Panc1 (cell line): ENCODE data around the gene PARD3. TPM values are rescaled to one million over a fixed set of nuclear protein-coding genes. Genes with fewer than 3 reads are reported as not detected.

Experiments used
- ATAC-seq: fragments of 200-7000 bp; cut with Tn5 transposase; 2 replicates; pipeline ENCODE4 v1.9.1; 2020; ENCODE audit warnings: mild to moderate bottlenecking, moderate library complexity
- BruUV-seq: library from RNA; stranded (reverse); fragments of 400-500 nt; replicated peaks from 2 replicates; lab custom pipeline; 2021; lab: Mats Ljungman, UMichigan
- CTCF ChIA-PET: fragments of 300-600 bp; sonication (Branson Sonifier 250); formaldehyde crosslinking; loops from one replicate; lab custom pipeline; 2022; ENCODE audit warnings: antibody characterized with exemption; lab: Charles Lee
- POLR2A ChIA-PET: fragments of 300-600 bp; sonication (Branson Sonifier 250); formaldehyde crosslinking; loops from one replicate; lab custom pipeline; 2022; ENCODE audit warnings: antibody characterized with exemption; lab: Charles Lee
- DNase-seq: peaks from one replicate; pipeline ENCODE4 v3.0.0-alpha.2; 2010; ENCODE audit warnings: low read depth, low spot score
- H3K27ac ChIP-seq: 2 replicates; pipeline ENCODE4 v1.5.1; 2011; ENCODE audit warnings: mild to moderate bottlenecking, low read length, inconsistent platforms
- H3K27me3 ChIP-seq: fragments of 200-500 bp; sonication (Bioruptor generic); 2 replicates; pipeline ENCODE4 v1.6.0; 2014; ENCODE audit warnings: low read length, inconsistent platforms; ENCODE audit not compliant: control insufficient read depth, insufficient read depth
- H3K36me3 ChIP-seq: fragments of 200-500 bp; sonication (Bioruptor generic); 2 replicates; pipeline ENCODE4 v1.5.1; 2014; ENCODE audit warnings: inconsistent platforms, mild to moderate bottlenecking, low read length, moderate library complexity; ENCODE audit not compliant: control insufficient read depth, insufficient read depth
- H3K4me1 ChIP-seq: 2 replicates; pipeline ENCODE4 v1.5.1; 2011; ENCODE audit warnings: inconsistent platforms, mild to moderate bottlenecking, low read length, moderate library complexity; ENCODE audit not compliant: control insufficient read depth, insufficient read depth
- H3K4me3 ChIP-seq, 2 experiments: 2 replicates each; pipeline ENCODE4 v1.5.1; 2011 to 2012; ENCODE audit warnings: low read depth in 2 of 2, low read length in 2 of 2, mild to moderate bottlenecking in 2 of 2, inconsistent platforms in 1 of 2, moderate library complexity in 1 of 2
- H3K9me3 ChIP-seq: fragments of 200-500 bp; sonication (Bioruptor generic); 2 replicates; pipeline ENCODE4 v1.5.1; 2014; ENCODE audit warnings: low read depth, mild to moderate bottlenecking, inconsistent platforms, low read length, moderate library complexity; ENCODE audit not compliant: control insufficient read depth, insufficient read depth
- CTCF ChIP-seq: fragments of 450-650 bp; IDR thresholded peaks from 2 replicates; pipeline ENCODE4 v1.5.1; 2017; ENCODE audit warnings: mild to moderate bottlenecking
- POLR2AphosphoS5 ChIP-seq: IDR thresholded peaks from 2 replicates; pipeline ENCODE4 v1.6.1; 2012; ENCODE audit warnings: mild to moderate bottlenecking, low read depth, low read length, moderate library complexity
- REST ChIP-seq, 2 experiments: IDR thresholded peaks; 2 replicates each; pipeline ENCODE4 v1.6.1; 2011 to 2012; ENCODE audit warnings: low read depth in 2 of 2, control low read depth in 1 of 2, low read length in 1 of 2, mild to moderate bottlenecking in 1 of 2, moderate library complexity in 1 of 2; ENCODE audit not compliant: insufficient read depth in 1 of 2
- SIN3A ChIP-seq: IDR thresholded peaks from 2 replicates; pipeline ENCODE4 v1.6.1; 2012; ENCODE audit warnings: low read depth, mild to moderate bottlenecking, low read length, moderate library complexity, borderline replicate concordance; ENCODE audit not compliant: insufficient read depth
- TCF7L2 ChIP-seq: IDR thresholded peaks from 2 replicates; pipeline ENCODE4 v1.6.1; 2011; ENCODE audit warnings: mild to moderate bottlenecking, low read depth, low read length, inconsistent platforms
- in situ Hi-C: cut with HindIII; loops from 2 replicates; pipeline ENCODE4 v1.10.0; 2016; ENCODE audit warnings: low sequenced_read_pairs, low pct_unique_long_range_greater_than_20kb
- intact Hi-C: fragments of 100-400 bp; cut with micrococcal nuclease; formaldehyde crosslinking; loops from one replicate; pipeline ENCODE4 v1.10.0; 2022; ENCODE audit not compliant: unreplicated experiment
- total RNA-seq: library from RNA; stranded (reverse); gene quantifications from one replicate; pipeline ENCODE4 v1.2.1, GENCODE V29; 2021; ENCODE audit not compliant: unreplicated experiment

The PARD3 gene
- total RNA-seq, 1 experiment from 2014 or later: 29.8 TPM

GRCh38 chr10:34489973-34490745 lies 324.9 kb downstream of the PARD3 start:
- Histone ChIP-seq H3K36me3 (no peaks in the 10 kb centered on the region), H3K4me1 (no peaks in the 10 kb centered on the region), H3K4me3 (no peak overlapping the region), H3K27ac (no peak overlapping the region), H3K27me3 (no peaks in the 10 kb centered on the region), H3K9me3 (no peaks in the 10 kb centered on the region)
- in situ Hi-C loops (no loop called here), intact Hi-C loops (no loop called here)
- ATAC-seq (no peak), DNase-seq (no peak)
- BruUV-seq: no TSS peak
- ChIA-PET POLR2A (no interaction called here), CTCF (no interaction called here)
- TF ChIP-seq REST (IDR thresholded peaks at IDR 0.05; ENCODE audit: insufficient read depth in 1 of 2, low read depth in 2 of 2, low read length in 1 of 2): no peak
- no peak for TF ChIP-seq SIN3A
- TF ChIP-seq CTCF: no peak
- no peak for TF ChIP-seq TCF7L2
- no peak for TF ChIP-seq POLR2AphosphoS5

- ChIA-PET CTCF (no interaction called here), POLR2A (interaction anchor here (0.6 kb wide), 1 partner anchor 1130 kb away, joined by 3 read pairs; no protein-coding TSS in a partner anchor)
- H3K4me1 ChIP-seq: no peaks in the 10 kb centered on the region
- no peak for ATAC-seq
- no peak overlapping the region for H3K4me3 ChIP-seq
- DNase-seq: no peak
- H3K36me3 ChIP-seq: no peaks in the 10 kb centered on the region
- H3K27me3 ChIP-seq: no peaks in the 10 kb centered on the region
- no peak overlapping the region for H3K27ac ChIP-seq
- TF ChIP-seq SIN3A (no peak), CTCF (no peak), REST (IDR thresholded peaks at IDR 0.05; ENCODE audit: insufficient read depth in 1 of 2, low read depth in 2 of 2, low read length in 1 of 2) (no peak)
- in situ Hi-C loops: no loop called here
- no TSS peak for BruUV-seq
- intact Hi-C loops: no loop called here
- H3K9me3 ChIP-seq: no peaks in the 10 kb centered on the region
Measured at GRCh38 chr10:34489411-34489810, 325.7 kb downstream of the PARD3 start.
